ENCODE results near the gene PCDHB6. TPM values are rescaled to one million over a fixed set of nuclear protein-coding genes. Genes with fewer than 3 reads are reported as not detected.
"Not testable (repeated sequence)": the region's sequence is repeated elsewhere in the genome, so short reads cannot be mapped to it uniquely, and the experiment has no call there.

Gene PCDHB6
- total RNA-seq, 1 donor from 2014 or later, result not detected

DNA sequence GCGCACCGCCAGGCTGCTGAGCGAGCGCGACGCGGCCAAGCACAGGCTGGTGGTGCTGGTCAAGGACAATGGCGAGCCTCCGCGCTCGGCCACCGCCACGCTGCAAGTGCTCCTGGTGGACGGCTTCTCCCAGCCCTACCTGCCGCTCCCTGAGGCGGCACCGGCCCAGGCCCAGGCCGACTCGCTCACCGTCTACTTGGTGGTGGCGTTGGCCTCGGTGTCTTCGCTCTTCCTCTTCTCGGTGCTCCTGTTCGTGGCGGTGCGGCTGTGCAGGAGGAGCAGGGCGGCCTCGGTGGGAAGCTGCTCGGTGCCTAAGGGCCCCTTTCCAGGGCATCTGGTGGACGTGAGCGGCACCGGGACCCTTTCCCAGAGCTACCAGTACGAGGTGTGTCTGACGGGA, 51.8 kb downstream of the PCDHB6 start:
- intact Hi-C loops (cut with micrococcal nuclease), result not testable (repeated sequence)

Other genes starting within 250 kb of the PCDHB6 start
- gene PCDHAC1, start 223.8 kb upstream of the PCDHB6 start, total RNA-seq, result not detected in 2 replicates
- not detected in 2 replicates for gene PCDHAC2, start 183.6 kb upstream of the PCDHB6 start, total RNA-seq
- gene PCDHB1, start 98.7 kb upstream of the PCDHB6 start, total RNA-seq, result not detected in 2 replicates
- 0.09 and 0.14 TPM in 2 replicates for gene PCDHB2, start 55.4 kb upstream of the PCDHB6 start, total RNA-seq
- not detected in 2 replicates for gene PCDHB3, start 49.6 kb upstream of the PCDHB6 start, total RNA-seq
- gene PCDHB4, start 28.2 kb upstream of the PCDHB6 start, total RNA-seq, result not detected in 2 replicates
- gene PCDHB5, start 14.9 kb upstream of the PCDHB6 start, total RNA-seq, result not detected in 2 replicates
- not detected in 2 replicates for gene PCDHB7, start 22.6 kb downstream of the PCDHB6 start, total RNA-seq
- not detected in 2 replicates for gene PCDHB8, start 27.7 kb downstream of the PCDHB6 start, total RNA-seq
- gene PCDHB16, start 32.3 kb downstream of the PCDHB6 start, total RNA-seq, result not detected in 2 replicates
- not detected in 2 replicates for gene PCDHB9, start 37.1 kb downstream of the PCDHB6 start, total RNA-seq
- not detected in 2 replicates for gene PCDHB10, start 42.3 kb downstream of the PCDHB6 start, total RNA-seq
- not detected in 2 replicates for gene PCDHB11, start 49.6 kb downstream of the PCDHB6 start, total RNA-seq
- not detected in 2 replicates for gene PCDHB12, start 58.7 kb downstream of the PCDHB6 start, total RNA-seq
- not detected in 2 replicates for gene PCDHB13, start 63.9 kb downstream of the PCDHB6 start, total RNA-seq
- not detected in 2 replicates for gene PCDHB14, start 73.3 kb downstream of the PCDHB6 start, total RNA-seq
- gene PCDHB15, start 95.3 kb downstream of the PCDHB6 start, total RNA-seq, result not detected in 2 replicates
- gene SLC25A2, start 154.0 kb downstream of the PCDHB6 start, total RNA-seq, result 0.25 and 0.59 TPM in 2 replicates
- gene TAF7, start 170.7 kb downstream of the PCDHB6 start, total RNA-seq, result 60.8 and 64.9 TPM in 2 replicates
- gene PCDHGA1, start 180.5 kb downstream of the PCDHB6 start, total RNA-seq, result 0.09 TPM in 2 replicates
- gene PCDHGA2, start 188.7 kb downstream of the PCDHB6 start, total RNA-seq, result 0.14 and 0.23 TPM in 2 replicates
- 0.23 and 0.34 TPM in 2 replicates for gene PCDHGA3, start 193.8 kb downstream of the PCDHB6 start, total RNA-seq
- gene PCDHGB1, start 200.0 kb downstream of the PCDHB6 start, total RNA-seq, result 0.18 and 0.20 TPM in 2 replicates
- 0.43 and 0.45 TPM in 2 replicates for gene PCDHGA4, start 205.0 kb downstream of the PCDHB6 start, total RNA-seq
- gene PCDHGB2, start 209.9 kb downstream of the PCDHB6 start, total RNA-seq, result 0.93 and 1.0 TPM in 2 replicates
- gene PCDHGA5, start 214.1 kb downstream of the PCDHB6 start, total RNA-seq, result 0.41 and 0.55 TPM in 2 replicates
- gene PCDHGB3, start 220.2 kb downstream of the PCDHB6 start, total RNA-seq, result 0.59 and 0.93 TPM in 2 replicates
- 0.57 and 0.70 TPM in 2 replicates for gene PCDHGA6, start 223.8 kb downstream of the PCDHB6 start, total RNA-seq
- 0.30 TPM in 2 replicates for gene PCDHGA7, start 232.7 kb downstream of the PCDHB6 start, total RNA-seq
- 0.18 and 0.23 TPM in 2 replicates for gene PCDHGB4, start 237.6 kb downstream of the PCDHB6 start, total RNA-seq
- 0.18 TPM in 2 replicates for gene PCDHGA8, start 242.6 kb downstream of the PCDHB6 start, total RNA-seq
- 0.55 and 0.61 TPM in 2 replicates for gene PCDHGB5, start 247.9 kb downstream of the PCDHB6 start, total RNA-seq